SU-DHL-6 (cell line): ENCODE measurements around the gene GINS2.

Experiments
- H2AFZ ChIP-seq: fragments of 200-600 bp; sonication (generic); 2 replicates; pipeline ENCODE4 v1.6.1; 2014; ENCODE audit warnings: low read depth, mild to moderate bottlenecking, moderate library complexity, mixed read lengths, antibody characterized with exemption, low read length; ENCODE audit not compliant: severe bottlenecking
- H3F3A ChIP-seq: fragments of 200-600 bp; shearing (Covaris generic); 2 replicates; pipeline ENCODE4 v1.6.0; 2016; ENCODE audit warnings: antibody characterized with exemption, mild to moderate bottlenecking; ENCODE audit not compliant: insufficient read depth
- H3K27ac ChIP-seq: fragments of 200-600 bp; sonication (generic); 2 replicates; pipeline ENCODE4 v1.5.1; 2016; ENCODE audit warnings: low read depth, mild to moderate bottlenecking, low read length, moderate library complexity, mixed read lengths
- H3K27me3 ChIP-seq: fragments of 200-600 bp; sonication (generic), shearing (Covaris generic); 2 replicates; pipeline ENCODE4 v1.6.0; 2014; ENCODE audit warnings: mild to moderate bottlenecking, low read length
- H3K36me3 ChIP-seq: fragments of 200-600 bp; sonication (generic); 2 replicates; pipeline ENCODE4 v1.6.1; 2014; ENCODE audit warnings: mild to moderate bottlenecking, low read length, mixed read lengths
- H3K4me2 ChIP-seq: fragments of 300-600, 200-600 bp; shearing (Covaris generic), sonication (generic); 2 replicates; pipeline ENCODE4 v1.6.0; 2014; ENCODE audit warnings: low read length, low read depth, mild to moderate bottlenecking; ENCODE audit not compliant: poor library complexity, severe bottlenecking
- H3K4me3 ChIP-seq: fragments of 200-600 bp; sonication (generic); 2 replicates; pipeline ENCODE4 v1.5.1; 2014; ENCODE audit warnings: antibody characterized with exemption, low read length, mild to moderate bottlenecking, mixed read lengths; ENCODE audit not compliant: insufficient read depth, poor library complexity, severe bottlenecking
- H3K79me2 ChIP-seq: fragments of 200-600 bp; sonication (generic); 2 replicates; pipeline ENCODE4 v1.6.1; 2014; ENCODE audit warnings: mild to moderate bottlenecking, low read length, moderate library complexity; ENCODE audit not compliant: insufficient read depth
- H3K9ac ChIP-seq: fragments of 200-600 bp; sonication (generic); 2 replicates; pipeline ENCODE4 v1.7.0; 2014; ENCODE audit warnings: mild to moderate bottlenecking, low read length
- H3K9me2 ChIP-seq: fragments of 200-600 bp; sonication (generic); replicated peaks from 2 replicates; pipeline ENCODE4 v1.6.1; 2014; ENCODE audit warnings: low read length; ENCODE audit not compliant: insufficient read depth
- H3K9me3 ChIP-seq: fragments of 200-600 bp; sonication (generic); 2 replicates; pipeline ENCODE4 v1.6.1; 2014; ENCODE audit warnings: low read length, mixed read lengths; ENCODE audit not compliant: insufficient read depth
- H4K20me1 ChIP-seq: fragments of 200-600 bp; sonication (generic); 2 replicates; pipeline ENCODE4 v1.6.1; 2014; ENCODE audit warnings: low read depth, mild to moderate bottlenecking, antibody characterized with exemption, low read length, moderate library complexity, mixed read lengths
- CTCF ChIP-seq: fragments of 200-600 bp; sonication (generic); IDR thresholded peaks from one replicate; pipeline ENCODE4 v1.5.1; 2017; ENCODE audit warnings: antibody characterized with exemption, mild to moderate bottlenecking, low read length, moderate library complexity; ENCODE audit not compliant: insufficient read depth, poor library complexity, severe bottlenecking
- EZH2phosphoT487 ChIP-seq: fragments of 200-600 bp; sonication (generic), shearing (Covaris generic); conservative IDR thresholded peaks from 2 replicates; pipeline ENCODE4 v1.6.1; 2018; ENCODE audit warnings: mild to moderate bottlenecking, antibody characterized with exemption, low read length, moderate library complexity, mixed read lengths

Gene GINS2

GRCh38 chr16:85678821-85679220, 9.9 kb downstream of the GINS2 start:
- H4K20me1 ChIP-seq: peaks cover 3% of the 10 kb centered on the region; the same call in 1 of the 2 replicates
- H3K9me3 ChIP-seq: no peaks in the 10 kb centered on the region
- H3K4me2 ChIP-seq: no peak overlapping the region
- H3K79me2 ChIP-seq: peaks cover 11% of the 10 kb centered on the region
- no peak overlapping the region for H3K9ac ChIP-seq
- peaks cover 24% of the 10 kb centered on the region for H3K36me3 ChIP-seq
- H3K27me3 ChIP-seq: no peaks in the 10 kb centered on the region
- TF ChIP-seq EZH2phosphoT487 (no peak), CTCF (no peak)
- H3K9me2 ChIP-seq: no peaks in the 10 kb centered on the region
- no peak overlapping the region for H3K4me3 ChIP-seq
- no peak overlapping the region for H3K27ac ChIP-seq
- H3F3A ChIP-seq: no peaks in the 10 kb centered on the region
- H2AFZ ChIP-seq: no peak overlapping the region

- TF ChIP-seq EZH2phosphoT487 (no peak), CTCF (no peak)
- Histone ChIP-seq H3F3A (no peaks in the 10 kb centered on the region), H3K27ac (no peak overlapping the region), H3K9me2 (no peaks in the 10 kb centered on the region), H2AFZ (no peak overlapping the region), H3K79me2 (peaks cover 3% of the 10 kb centered on the region; the same call in 1 of the 2 replicates), H3K36me3 (peaks cover 29% of the 10 kb centered on the region), H3K27me3 (no peaks in the 10 kb centered on the region), H3K4me2 (no peak overlapping the region), H3K9me3 (no peaks in the 10 kb centered on the region), H3K9ac (no peak overlapping the region), H3K4me3 (no peak overlapping the region), H4K20me1 (no peaks in the 10 kb centered on the region; the same call in 1 of the 2 replicates)
Observed at GRCh38 chr16:85678016-85678415, 10.7 kb downstream of the GINS2 start.

GRCh38 chr16:85677383-85677967, 11.3 kb downstream of the GINS2 start:
- Histone ChIP-seq H4K20me1 (no peaks in the 10 kb centered on the region; the same call in 1 of the 2 replicates), H3K9me3 (no peaks in the 10 kb centered on the region), H3K9me2 (no peaks in the 10 kb centered on the region), H3K4me2 (no peak overlapping the region), H3K27me3 (no peaks in the 10 kb centered on the region), H3K36me3 (peaks cover 29% of the 10 kb centered on the region), H2AFZ (no peak overlapping the region), H3K4me3 (no peak overlapping the region), H3F3A (no peaks in the 10 kb centered on the region), H3K79me2 (no peaks in the 10 kb centered on the region; the same call in 1 of the 2 replicates), H3K9ac (no peak overlapping the region), H3K27ac (no peak overlapping the region)
- no peak for TF ChIP-seq EZH2phosphoT487
- no peak for TF ChIP-seq CTCF
